GM18868 (cell line): ENCODE results near the gene NSUN6.

Experiments used
- ATAC-seq: cut with Tn5 transposase; IDR thresholded peaks from one replicate; pipeline ENCODE4 v1.9.1; 2021; ENCODE audit warnings: mild to moderate bottlenecking, moderate library complexity; ENCODE audit not compliant: unreplicated experiment

Gene NSUN6, protein sequence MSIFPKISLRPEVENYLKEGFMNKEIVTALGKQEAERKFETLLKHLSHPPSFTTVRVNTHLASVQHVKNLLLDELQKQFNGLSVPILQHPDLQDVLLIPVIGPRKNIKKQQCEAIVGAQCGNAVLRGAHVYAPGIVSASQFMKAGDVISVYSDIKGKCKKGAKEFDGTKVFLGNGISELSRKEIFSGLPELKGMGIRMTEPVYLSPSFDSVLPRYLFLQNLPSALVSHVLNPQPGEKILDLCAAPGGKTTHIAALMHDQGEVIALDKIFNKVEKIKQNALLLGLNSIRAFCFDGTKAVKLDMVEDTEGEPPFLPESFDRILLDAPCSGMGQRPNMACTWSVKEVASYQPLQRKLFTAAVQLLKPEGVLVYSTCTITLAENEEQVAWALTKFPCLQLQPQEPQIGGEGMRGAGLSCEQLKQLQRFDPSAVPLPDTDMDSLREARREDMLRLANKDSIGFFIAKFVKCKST

DNA sequence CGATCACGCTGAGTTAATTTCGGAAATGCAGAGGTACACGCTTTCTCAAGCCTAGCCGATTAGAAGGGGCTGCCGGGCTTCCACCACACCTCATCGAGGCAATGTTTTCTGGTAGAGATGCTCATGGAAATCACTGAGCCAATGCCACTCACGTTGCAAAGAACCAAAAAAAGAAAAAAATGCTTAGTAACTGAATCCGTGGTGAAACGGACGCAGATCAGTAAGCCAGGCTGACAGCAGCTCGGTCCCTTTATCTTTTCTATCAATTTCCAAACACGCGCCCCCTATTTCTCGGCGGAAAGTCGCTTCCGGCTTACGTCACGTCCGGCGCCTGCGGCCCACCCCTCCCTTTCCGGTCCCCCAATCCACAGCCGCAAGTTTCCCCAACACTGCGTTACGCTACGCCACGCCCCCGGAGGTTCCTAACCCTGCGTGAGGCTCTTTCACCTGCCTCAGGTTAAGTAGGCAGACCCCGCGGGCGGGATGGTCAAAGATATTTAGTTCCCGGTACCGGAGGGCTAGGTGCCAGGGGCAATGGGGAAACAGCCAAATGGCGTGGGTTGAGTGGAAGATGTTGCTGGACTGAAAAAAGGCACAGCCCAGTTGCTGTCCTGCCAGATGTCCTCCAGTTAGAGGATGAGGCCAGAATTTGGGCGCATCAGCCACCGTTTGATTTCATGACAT is at the start of gene NSUN6:
NSUN6 (minus strand) TSS at position 264 of the 684 bp plus-strand sequence. CDS start 384 bp downstream, outside the sequence.
- peak; percentile 99 for ATAC-seq

DNA sequence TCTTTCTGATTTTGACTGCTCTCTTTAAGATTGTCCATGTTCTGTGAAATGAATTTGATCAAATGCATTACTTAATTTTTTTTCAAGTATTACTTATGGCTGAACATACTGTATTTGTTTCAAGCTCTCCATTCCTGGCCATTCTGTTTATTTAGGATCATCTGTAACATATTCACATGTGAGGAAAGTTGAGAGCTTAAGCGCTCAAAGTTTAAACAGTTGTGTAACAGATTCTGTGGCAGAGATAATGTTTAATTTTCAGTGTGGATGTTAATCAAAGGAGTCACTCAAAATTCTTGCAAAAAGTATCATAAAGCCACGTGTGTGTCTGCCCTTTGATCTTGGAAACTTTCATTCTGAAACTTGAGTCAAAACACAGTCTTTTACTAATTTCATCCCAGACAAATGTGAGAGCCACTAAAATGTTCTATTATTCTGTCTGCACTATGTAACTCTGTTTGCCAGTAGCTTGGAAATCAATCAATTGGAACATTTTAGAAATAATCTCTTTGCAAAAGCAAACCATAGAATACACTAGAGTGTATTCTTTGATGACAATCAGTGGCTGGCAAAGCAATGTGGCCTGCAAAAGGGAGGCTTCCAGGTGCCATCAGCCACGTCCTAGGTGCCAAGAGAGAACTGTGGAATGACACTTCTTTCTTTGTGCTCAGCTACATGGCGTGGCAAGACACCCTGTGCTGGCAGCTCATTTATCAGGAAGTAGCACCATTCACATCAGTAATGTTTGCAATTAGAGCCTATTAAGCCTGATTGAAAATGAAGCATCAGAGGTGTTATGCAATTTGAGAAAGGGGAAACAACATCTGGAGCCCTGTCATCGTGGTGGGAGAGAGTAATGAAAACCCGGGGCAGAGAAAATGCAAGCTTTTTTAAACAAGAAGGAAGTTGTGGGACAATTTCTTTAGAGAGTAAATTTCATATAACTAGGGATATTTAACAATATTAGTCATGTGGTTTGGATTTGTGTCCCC is 48.8 kb upstream of the NSUN6 start:
- no peak for ATAC-seq

DNA sequence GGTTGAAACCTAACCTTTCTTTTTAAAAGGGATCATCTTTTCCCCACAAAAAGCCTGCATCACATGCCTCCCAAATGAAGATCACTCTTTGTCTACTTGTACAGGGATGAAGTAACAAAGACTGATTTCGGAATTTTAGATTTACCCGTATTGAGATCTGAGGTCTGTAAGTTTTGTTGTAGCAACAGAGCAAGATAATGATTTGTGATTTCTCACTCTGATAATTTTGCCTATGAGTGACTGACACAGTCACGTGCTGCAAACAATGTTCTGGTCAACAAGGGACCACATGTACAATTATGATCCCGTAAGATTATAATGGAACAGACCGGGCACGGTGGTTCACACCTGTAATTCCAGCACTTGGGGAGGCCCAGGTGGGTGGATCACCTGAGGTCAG is 39.2 kb upstream of the NSUN6 start:
- no peak for ATAC-seq

DNA sequence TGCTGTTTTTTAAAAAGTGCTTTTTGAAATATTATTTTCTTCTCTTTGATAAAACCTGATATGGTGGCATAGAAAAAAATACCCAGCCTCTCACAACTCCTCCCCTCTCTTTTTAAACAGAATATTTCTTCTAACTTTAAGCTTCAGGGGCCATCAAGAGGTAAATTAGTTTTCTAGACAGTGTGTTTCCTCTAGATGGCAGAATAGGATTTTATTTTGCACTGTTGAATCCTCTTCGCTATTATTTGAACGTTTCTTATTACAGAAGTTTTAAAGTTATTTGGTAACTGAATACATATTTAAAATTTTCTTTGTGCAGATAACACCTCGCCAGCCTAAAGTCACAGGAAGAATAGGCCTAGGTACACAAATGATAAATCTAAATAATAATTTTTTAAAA is 38.1 kb upstream of the NSUN6 start:
- no peak for ATAC-seq

DNA sequence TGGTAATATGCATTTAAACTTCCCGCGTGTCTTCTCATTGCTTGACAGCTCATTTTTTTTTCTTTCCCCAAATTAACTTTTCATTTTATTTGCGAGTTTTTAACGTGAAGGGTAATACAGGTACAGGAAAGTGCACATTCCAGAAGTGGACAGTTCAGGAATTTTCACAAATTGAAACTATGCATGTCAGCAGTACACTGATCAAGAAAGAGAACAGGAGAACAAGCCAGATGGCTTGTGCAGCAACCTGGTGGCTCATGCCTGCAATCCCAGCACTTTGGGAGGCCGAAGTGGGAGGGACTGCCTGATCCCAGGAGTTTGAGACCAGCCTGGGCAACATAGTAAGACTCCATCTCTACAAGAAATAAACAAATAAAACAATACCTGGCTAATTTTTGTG is 36.3 kb upstream of the NSUN6 start:
- ATAC-seq, result no peak

DNA sequence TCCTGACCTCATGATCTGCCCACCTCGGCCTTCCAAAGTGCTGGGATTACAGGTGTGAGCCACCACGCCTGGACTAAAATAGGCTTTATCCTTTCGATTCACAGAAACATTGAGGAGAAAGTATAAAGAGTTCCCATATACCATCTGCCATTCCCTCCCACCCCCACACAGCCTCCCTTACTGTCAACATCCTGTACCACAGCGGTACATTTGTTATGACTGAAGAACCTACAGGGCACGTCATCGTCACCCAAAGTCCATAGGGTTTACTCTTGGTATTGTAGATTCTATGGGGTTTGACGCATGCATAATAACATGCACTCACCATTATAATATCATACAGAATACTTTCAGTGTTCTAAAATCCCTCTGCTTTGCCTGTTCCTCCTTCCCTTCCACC is 35.8 kb upstream of the NSUN6 start:
- no peak for ATAC-seq

DNA sequence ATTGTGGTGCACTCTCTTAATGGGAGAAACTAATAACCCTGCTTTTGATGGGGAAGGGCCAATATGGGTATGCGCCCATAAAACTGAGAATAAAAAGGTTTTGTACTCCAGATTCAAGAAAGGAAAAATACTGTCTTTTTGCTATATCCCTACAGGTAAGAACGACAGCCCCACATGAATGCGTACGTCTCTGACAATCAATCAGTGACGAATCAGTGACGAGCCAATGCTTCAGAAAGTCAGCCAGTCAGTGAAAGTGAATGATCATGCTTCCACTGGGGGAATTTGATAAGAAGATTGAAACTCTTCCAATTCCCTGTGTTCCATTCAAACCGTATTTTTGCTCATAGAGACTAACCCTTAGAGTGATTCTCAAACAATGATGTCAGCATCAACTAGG is 34.2 kb upstream of the NSUN6 start:
- no peak for ATAC-seq

DNA sequence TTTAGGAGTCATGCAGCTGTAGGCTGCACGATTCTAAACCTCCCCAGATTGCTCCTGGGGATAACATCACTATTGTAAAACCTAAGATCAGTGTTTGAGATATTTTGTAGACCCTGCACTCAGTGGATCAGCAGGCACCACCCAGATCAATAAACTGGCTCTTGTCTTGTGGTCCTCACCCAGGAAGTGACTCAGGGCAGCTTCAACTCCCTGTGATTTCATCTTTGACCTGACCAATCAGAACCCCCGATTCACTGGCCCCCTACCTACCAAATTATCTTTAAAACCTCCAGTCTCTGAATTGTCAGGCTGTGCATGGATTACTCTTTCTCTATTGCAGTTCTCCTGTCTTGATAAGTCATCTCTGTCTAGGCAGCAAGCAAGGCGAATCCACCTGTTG is 33.6 kb upstream of the NSUN6 start:
- no peak for ATAC-seq

DNA sequence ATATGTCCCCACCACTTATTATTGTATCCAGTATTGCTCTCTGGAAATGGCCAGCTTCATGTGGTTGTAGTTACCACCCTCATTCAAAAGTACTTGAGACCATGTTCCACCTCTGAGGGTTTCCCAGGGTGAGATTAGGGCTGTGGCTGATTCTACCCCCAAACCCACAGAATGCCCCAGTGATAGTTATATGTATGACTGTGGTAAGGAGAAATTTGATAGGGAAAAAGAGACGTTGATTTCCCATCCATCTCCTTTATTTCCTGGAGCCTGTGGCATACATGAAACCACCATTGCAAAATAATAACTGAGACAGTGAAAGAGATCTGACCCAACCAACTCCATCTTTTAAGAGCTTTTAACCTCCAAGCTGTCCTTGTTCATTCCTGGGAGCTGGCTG is 33.0 kb upstream of the NSUN6 start:
- no peak for ATAC-seq

DNA sequence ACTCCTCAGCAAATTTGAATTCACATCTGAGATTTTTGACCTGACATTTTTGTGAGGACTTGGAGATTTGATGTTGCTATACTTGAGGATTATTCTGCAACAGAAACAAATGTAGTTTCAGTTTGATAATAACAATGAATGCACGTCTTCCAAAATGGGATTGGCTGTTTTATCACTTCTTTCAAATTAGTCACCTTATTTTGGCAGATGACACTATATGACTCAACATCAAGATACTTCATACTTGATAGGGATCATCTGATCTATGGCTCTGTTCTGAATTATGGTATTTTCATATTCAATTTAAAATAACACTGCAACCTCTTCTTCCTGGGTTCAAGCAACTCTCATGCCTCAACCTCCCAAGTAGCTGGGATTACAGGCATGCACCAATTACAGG is 32.0 kb upstream of the NSUN6 start:
- ATAC-seq, result no peak

DNA sequence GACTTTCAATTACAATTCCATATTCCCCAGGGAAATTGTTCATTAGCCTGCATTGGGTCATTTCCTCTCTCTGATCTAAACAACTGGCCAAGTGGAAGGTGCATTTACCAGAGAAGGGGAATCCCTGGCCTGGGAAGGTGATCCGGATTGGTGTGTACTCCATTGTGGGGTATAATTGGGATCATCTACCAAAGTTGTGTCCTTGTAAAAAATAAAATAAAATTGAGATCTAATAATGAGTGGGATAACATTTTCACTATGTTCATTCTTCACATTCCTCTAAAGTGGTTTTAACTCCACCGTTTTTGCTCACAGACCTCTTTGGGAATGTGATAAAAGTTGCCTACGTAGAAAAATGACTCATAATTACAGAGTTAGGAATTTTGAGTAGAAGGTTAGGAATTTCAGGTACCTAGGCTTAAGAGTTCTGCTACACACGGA is 30.6 kb upstream of the NSUN6 start:
- no peak for ATAC-seq

DNA sequence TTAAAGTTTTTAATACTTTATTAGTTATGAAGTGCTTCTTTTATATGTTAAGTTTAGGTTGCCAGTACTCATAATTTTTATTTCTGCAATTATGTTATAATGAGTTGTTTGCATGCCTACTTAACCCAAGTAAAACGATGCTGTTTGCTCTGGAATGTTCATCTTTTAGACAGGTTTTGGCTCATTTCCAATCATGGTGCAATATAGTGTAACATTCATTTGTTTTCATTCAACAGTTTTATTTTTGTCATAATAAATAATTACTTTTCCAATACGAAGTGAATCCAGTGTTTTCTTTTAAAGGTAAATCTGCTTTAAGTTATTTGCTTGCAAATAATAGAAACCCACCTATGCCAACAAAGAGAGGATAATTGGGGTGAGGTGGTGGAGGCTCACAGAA is 30.0 kb upstream of the NSUN6 start:
- no peak for ATAC-seq

DNA sequence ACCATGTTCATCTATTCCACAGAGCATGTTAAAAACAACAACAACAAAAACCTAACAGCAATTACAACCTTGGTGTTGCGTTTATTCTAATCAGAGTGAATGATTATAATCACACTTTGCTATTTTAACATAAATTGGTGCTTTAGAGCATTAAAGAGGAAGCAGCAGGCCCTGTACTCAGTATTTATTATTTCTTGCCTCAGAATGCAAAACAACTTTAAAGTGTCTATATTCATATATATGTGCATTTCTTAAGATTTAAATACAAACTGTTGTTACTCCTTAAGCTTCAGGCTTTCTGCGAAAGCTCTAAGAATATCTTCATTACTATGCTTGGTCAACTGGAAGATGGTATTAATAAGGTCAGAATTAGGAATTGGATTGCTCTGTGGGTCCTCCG is 29.4 kb upstream of the NSUN6 start:
- ATAC-seq, result no peak

DNA sequence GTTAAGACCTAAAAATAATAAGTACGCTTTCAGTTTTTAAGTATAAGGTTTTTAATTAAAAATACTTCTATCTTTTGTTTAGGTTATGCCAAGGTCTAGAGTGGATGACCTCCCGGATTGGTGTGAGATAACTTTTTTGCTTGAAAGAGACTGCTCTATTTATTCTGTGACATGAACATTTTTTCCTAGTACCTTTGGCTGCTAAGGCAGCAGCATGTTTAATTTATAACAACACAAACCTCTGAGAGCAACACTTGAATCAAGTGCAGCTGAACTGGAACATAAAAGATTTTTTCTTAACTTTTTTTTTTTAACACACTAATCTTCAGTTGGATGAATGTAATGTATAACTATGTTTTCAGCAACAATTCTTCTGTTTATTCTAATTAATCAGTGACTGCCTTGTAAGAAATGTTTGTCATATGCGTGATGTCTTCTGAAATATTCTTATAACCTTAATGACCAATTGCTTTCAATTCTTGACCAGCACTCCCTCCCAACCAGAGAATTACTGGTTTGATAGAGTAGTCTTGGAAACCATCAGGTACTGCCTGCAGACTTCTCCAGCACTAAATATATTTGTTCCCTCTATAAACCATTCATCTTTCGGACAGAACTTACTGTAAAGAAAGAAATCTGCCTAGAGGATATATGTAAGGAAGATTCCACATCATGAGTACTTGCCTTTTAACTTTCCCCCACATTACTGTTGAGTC is 23.9 kb upstream of the NSUN6 start:
- no peak for ATAC-seq

DNA sequence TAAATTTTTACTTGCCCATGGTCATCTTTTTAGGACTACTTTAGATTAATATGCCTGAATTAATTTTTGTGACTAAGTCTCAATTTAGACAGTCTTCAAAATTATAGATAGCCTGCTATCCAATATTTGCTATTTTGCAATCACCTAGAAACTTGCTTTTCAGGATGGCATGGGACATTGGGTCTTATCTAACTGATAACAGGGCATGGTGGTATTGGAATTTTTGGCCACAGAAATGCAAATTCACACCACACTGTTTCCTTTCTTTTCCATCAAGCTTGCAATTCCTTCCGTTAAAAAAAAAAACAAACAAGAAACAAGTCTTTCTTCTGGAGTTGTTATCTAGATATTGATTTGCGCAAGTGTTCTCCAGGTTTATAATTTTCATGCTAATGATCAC is 16.6 kb upstream of the NSUN6 start:
- no peak for ATAC-seq

DNA sequence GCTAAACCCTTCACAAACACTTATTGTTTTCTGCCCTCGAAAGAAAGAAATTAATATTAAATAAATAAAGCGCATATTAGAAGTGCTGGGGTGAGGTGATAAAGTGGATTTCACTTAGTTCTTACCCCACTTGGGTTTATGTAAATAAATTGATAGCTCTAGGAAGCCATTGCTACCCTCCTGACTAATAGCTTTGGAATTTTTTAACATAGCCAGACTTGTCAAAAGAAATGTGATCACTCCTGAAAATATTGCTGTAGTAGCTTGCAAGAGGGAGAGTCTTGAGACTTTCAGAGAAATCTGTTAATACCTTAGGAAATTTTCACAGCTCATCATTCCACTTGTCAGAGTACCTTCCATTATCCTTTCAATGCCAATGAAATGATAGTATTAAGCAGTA is 15.4 kb upstream of the NSUN6 start:
- no peak for ATAC-seq

DNA sequence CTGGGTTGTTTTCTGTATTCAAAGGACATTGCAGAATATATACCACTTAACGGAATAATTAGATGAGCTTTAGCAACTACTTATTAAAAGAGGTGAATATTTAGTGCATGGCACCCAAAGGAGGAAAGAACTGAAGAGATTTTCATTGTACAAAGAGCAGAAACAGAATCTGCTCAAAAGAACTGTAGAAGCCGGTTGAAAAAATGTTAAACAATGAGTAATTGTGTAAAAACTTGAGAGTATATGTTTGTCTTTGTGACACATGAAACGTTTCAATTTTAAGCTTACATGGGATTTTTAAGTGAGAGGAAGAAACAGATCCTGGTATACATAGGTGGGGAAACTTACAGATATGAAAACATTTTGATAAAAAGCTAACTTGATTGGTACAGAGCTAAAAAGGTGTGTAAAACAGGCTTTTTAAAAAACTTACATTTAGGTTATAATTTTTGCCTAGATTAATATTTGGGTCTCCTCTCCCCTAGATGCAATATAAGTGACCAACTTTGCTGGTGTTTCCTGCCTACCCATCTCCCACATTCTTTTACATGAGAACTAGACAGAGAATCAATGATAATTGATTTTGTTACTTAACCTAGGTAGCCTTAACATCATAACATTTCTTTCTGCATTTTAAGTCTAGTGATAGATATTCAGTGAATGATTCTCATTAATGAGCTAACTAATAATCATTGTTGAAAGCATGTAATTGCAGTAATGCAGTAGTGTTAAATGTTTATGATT is 14.6 kb upstream of the NSUN6 start:
- ATAC-seq, result no peak

DNA sequence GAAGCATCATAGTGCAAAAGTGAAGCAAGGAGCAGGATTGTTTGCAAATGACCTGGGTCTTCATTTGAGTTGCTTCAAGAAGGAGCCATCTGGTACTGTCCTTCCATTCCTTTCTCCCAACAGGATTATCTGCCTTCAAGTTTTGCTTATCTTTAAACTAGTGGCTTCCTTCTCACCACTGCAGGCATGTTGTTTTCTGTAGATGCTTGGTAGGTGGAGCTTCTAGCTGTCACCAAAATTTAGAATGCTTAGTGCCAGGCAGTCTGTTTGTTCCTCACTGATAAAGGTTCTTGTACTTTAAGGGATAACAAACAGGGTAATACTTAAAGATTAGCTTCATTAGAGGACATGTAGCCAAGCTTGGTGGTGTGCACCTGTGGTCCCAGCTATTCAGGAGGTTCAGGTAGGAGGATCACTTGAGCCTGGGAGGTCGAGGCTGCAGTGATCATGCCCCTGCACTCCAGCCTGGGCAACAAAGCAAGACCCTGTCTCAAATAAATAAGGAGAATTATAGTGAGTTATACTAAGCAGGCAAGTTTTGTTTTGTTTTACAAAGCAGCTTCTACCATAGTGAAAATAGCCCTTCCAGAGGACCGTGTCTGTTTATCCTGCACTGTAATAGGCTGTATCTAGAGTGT is 13.6 kb upstream of the NSUN6 start:
- no peak for ATAC-seq

DNA sequence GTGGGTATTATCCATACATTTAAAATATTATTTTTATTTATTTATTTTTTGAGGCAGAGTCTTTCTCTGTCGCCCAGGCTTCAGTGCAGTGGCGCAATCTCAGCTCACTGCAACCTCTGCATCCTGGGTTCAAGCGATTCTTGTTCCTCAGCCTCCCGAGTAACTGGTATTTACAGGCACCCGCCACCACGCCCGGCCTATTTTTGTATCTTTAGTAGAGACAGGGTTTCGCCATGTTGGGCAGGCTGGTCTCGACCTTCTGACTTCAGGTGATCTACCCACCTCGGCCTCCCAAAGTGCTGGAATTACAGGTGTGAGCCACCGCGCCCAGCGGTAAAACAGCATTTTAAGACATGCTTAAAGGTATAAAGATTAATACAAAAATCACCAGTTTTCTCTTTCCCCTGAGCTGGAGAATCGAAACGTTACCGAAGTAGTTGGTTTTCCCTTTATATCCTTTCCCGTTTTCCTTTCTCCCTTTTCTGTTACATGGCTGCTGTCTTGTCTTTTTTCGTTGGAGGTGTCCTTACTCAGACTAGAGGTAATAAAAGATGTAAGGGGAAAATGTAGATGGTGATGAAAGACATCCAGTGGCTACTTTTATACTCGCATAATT is 9.5 kb upstream of the NSUN6 start:
- ATAC-seq, result no peak
